HFF-Myc (cell line): Measurements from ENCODE around the gene SNCB.

Experiments used
- DNase-seq: peaks from one replicate; pipeline ENCODE4 v3.0.0-alpha.2; 2011; ENCODE audit warnings: low read depth; ENCODE audit errors: extremely low read depth
- H3K4me3 ChIP-seq: replicated peaks from 2 replicates; pipeline ENCODE4 v1.5.1; 2011; ENCODE audit warnings: low read depth, mild to moderate bottlenecking, control low read depth, low read length
- CTCF ChIP-seq: IDR thresholded peaks from 2 replicates; pipeline ENCODE4 v1.5.1; 2012; ENCODE audit warnings: mild to moderate bottlenecking, low read depth, low read length, control low read depth; ENCODE audit errors: missing control alignments

The SNCB gene

GRCh38 chr5:176625512-176625911, 4.8 kb downstream of the SNCB start:
- DNase-seq: no peak
- no peak for TF ChIP-seq CTCF
- no peak overlapping the region for H3K4me3 ChIP-seq

- H3K4me3 ChIP-seq: no peak overlapping the region
- no peak for TF ChIP-seq CTCF
- no peak for DNase-seq
Measured at GRCh38 chr5:176624938-176625337, 5.4 kb downstream of the SNCB start.

- TF ChIP-seq CTCF: no peak
- no peak for DNase-seq
- no peak overlapping the region for H3K4me3 ChIP-seq
Measured at GRCh38 chr5:176624142-176624541, 6.2 kb downstream of the SNCB start.

GRCh38 chr5:176621661-176622079, 8.7 kb downstream of the SNCB start:
- no peak overlapping the region for H3K4me3 ChIP-seq
- DNase-seq: no peak

GRCh38 chr5:176620333-176620981, 9.9 kb downstream of the SNCB start:
- DNase-seq: no peak
- H3K4me3 ChIP-seq: no peak overlapping the region
- no peak for TF ChIP-seq CTCF

More at GRCh38 chr5:176621661-176622079, 8.7 kb downstream of the SNCB start:
- TF ChIP-seq CTCF: no peak

- no peak overlapping the region for H3K4me3 ChIP-seq
- DNase-seq: no peak
- no peak for TF ChIP-seq CTCF
Measured at GRCh38 chr5:176619569-176620332, 10.6 kb downstream of the SNCB start.
